Activated CD4-positive, alpha-beta T cell treated with anti-CD3 and anti-CD28 coated beads, Interleukin-2, amount 50 U/mL, for 48 hours (primary cell): ENCODE data around the gene DHCR7.

ENCODE experiments used
- DNase-seq, 2 experiments: peaks; one replicate each; pipeline ENCODE4 v3.0.0-alpha.2; 2020

The DHCR7 gene

DNA sequence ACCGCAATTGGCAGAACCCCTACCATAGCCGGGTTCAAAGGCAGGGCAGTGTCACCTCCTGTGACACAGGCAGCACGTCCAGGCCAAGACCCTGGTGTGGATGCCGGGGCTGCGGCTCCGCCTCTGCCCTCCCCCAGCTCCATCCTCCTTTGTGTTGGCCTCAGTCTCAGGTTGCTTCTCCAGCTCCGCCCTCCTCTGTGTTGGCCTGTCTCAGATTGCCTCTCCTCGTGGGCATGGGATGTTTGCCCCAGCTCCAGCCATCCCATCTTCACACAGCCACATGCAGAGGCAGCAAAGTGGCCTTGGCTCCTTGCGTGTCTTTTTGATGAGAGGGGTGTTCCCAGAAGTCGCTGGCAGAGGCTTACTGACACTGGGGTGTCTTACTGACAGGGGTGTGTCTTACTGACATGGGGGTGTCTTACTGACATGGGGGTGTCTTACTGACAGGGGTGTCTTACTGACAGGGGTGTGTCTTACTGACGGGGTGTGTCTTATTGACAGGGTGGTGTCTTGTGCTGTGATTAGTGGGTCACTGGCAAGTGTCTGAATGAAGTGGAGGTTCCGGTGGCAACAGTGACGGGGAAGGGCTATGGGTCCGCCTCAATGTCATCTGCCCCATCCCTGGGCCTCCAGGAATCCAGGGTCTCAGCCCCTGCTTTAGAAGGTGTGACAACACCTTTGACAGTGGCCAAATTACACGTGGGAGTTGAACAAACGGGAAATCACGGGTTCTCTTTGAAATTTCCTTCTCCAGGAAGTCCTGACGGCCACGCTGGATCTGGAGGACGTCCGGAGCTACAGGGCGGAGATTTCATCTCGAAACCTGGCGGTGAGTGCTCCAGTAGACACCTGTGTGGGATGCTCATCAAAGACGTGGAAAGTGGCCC lies 29.7 kb upstream of the DHCR7 start:
- DNase-seq: no peak

GRCh38 chr11:71476926-71477640 lies 28.9 kb upstream of the DHCR7 start:
- DNase-seq: no peak

DNA sequence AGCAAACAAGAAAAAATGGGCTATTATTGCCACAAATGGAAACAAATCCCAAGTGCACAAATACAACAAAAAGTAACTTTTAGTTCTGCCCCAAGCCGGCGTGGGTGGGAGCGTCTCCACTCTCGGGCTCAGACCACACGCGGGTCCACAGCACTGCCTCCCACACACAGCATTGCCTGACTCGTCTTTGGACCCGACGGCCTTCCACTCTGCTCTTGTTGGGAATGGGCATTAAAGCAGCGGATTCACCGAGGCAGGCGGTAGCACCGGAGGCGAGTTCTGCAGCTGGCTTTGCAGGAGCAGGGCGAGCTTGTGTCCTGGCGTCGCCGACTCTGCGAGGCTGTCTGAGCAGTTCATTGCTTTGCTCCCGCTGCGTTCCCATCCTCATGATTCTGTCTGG lies 27.8 kb upstream of the DHCR7 start:
- DNase-seq: no peak

DNA sequence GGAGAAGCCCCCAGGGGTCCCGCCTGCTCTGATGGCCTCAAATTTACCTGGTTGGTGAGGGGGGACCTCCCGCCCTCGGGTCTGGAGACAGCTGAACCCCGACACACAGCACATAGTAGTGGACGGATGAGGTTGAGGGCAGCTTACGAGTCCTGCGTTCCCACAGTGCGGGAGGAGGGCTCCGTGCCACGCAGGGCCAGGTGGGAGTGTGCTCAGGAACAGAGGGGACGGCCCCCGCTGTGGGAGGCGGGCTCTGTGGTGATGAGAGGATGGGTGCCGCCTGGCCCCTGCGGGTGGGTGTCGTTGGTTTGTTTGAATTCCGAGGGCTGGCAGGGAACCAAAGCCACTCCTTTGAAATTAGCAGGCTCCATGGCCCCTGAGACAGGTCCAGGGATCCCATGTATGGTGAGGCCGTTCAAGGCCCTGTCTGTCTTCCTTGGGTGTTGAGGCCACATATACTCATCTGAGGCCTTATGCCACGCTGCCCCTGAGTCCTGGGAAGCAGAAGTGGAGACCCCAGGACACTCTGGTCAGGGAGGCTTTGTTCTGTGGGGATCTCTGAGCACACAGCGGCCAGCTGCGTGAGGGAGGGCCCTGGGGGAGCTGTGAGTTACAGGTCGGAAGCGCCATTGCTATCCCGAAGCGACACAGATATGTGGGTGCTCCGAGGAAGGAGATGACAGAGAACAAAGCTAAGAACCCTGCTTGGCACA lies 26.7 kb upstream of the DHCR7 start:
- no peak for DNase-seq

DNA sequence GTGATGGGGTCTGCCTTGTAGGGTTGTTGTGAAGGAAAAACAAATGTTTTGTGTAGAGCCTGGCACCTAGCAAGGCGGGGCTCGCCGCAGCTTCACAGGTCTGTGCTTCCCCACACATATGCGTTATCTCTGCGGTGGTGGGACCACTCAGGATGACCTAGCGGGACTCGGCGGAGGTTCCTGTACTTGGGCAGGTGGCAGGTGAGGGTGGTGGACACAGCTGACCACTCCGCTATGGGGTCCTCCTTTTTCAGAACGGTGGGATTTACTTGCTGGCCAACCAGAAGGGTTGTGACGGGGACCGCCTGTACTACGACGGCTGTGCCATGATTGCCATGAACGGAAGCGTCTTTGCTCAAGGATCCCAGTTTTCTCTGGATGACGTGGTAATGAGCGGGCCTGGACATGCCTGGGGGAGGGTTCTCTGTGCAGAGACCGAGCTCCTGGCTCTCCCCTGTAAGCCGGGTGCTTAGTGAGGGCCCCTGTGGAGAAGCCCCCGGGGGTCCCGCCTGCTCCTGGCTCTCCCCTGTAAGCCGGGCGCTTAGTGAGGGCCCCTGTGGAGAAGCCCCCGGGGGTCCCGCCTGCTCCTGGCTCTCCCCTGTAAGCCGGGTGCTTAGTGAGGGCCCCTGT lies 26.1 kb upstream of the DHCR7 start:
- no peak for DNase-seq

DNA sequence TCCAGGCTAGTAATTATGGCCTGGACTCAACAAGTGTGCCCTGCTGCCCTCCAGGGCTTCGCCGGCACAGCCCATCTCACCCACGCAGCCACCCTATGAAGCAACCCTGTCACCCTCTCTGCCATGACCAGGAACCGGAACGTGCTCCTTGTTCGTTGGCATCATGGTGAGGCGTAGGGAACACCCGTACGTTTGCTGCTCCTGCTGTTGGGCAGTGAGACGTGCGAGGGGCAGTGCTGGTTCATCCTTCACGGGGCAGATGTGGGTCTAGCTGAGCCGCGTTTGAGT lies 25.5 kb upstream of the DHCR7 start:
- no peak for DNase-seq

DNA sequence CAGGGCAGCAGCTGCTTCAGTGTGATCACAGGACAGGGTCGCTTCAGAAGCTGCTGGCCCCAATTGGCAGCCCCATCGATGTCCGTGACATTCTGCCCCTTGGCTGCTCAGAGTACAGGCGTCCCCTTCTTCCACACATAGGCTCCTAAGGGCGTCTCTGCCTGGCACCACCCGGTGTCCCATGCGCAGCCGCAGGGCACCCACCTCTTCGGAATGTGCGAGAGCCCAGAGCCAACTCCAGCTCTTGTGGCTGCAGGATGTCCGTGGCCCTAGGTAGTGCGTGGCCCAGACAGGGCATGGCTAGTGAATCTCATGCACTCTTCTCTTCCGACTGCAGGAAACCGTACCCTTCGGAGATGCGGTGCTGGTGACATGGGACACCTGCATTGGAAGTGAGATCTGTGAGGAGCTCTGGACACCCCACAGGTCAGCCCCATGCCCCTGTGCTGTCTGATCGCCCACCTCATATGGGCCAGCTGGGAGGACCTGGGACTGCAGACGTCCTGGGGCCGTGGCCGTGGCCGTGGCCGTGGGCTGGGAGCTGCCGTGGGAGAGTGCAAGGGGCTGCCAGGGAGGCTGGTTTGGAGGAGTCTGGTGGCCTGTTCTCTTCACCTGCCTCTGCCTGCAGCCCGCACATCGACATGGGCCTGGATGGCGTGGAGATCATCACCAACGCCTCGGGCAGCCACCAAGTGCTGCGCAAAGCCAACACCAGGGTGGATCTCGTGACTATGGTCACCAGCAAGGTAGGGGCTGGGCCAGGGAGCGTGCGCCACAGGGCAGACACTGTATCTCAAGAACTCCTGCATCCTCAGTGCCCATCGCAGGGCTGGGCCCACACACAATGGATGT lies 25.0 kb upstream of the DHCR7 start:
- DNase-seq: no peak

DNA sequence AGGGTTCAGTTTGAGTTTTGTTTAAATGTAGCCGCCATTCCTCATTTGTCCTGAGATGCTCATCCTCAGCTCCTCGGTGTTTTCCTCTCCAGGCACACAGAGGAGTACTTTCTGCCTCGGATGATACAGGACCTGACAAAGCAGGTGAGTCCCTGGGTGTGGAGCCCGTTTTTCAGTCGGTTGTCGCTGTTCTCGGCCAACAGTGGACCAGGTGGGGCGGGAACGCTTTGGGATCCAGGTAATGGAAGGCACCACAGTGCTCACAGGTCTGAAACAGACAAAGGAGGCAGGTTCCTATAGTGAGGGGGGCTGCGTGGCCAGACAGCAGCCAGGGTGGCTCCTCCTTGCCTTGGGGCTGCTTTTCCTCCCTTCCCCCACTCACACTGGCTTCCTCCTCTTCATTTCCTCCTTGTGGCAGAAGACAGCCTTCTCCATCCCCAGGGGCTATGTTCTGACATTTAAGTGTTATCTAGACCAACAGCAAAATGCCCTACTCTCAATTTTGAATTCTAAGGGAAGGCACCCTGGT lies 24.2 kb upstream of the DHCR7 start:
- DNase-seq: no peak

DNA sequence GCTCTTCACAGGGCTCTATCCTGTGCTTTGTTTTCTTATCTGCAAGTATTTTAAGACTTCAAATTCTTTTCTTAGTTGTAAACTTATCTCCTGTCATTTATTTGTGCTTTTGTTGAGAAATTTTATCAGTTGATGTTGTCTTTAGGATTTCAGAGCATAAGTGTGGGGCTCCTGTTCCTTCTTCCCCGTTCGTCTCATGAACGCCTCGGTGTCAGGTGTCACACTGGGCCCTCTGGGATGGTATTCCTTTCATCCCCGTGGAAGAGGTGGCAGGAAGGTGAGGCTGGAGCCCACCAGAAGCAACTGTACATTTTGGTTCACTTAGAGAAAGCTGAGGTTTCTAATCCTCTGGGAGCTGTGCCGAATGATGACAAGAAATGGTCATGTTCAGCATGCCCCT lies 22.8 kb upstream of the DHCR7 start:
- no peak for DNase-seq

GRCh38 chr11:71467164-71467563 lies 19.0 kb upstream of the DHCR7 start:
- DNase-seq: no peak

DNA sequence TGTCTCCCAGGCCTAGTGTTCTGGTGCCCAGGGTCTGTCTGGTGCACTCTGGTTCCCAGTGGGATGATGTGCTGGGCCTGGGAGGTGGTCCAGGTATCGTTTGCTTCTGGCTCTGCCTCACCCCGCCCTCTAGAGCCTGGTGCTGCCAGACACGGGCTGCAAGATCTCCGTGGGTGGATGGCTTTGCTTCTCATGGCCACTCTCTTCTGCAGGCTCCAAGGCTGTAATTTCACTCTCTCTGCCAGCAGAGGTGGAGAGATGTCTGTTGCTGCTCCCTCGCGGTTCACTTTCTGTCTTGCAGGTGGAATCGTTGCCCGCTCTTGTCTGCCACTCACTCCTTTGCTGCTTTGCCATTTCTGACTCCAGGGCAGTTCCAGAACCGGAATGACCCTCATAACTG lies 18.2 kb upstream of the DHCR7 start:
- DNase-seq: no peak

- DNase-seq: no peak
Observed at GRCh38 chr11:71465054-71465453, 16.9 kb upstream of the DHCR7 start.

GRCh38 chr11:71463331-71464211 lies 15.4 kb upstream of the DHCR7 start:
- DNase-seq: no peak

GRCh38 chr11:71462726-71463125 lies 14.5 kb upstream of the DHCR7 start:
- no peak for DNase-seq

DNA sequence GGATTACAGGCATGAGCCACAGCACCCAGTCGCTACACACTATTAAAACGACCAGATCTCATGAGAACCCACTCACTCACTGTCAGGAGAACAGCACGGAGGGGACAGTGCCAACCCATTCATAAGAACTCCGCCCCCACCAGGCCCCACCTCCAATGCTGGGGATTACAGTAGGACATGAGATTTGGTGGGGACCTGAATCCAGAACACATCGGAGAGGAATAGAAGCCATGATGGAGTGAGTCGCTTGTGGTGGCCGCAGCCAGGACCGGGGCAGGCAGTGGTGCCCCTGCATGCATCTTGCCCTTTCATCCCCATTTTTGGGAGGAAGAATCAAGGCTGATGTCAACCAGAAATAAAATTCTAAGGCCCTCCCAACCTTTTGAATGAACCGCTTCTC lies 13.5 kb upstream of the DHCR7 start:
- DNase-seq: no peak

DNA sequence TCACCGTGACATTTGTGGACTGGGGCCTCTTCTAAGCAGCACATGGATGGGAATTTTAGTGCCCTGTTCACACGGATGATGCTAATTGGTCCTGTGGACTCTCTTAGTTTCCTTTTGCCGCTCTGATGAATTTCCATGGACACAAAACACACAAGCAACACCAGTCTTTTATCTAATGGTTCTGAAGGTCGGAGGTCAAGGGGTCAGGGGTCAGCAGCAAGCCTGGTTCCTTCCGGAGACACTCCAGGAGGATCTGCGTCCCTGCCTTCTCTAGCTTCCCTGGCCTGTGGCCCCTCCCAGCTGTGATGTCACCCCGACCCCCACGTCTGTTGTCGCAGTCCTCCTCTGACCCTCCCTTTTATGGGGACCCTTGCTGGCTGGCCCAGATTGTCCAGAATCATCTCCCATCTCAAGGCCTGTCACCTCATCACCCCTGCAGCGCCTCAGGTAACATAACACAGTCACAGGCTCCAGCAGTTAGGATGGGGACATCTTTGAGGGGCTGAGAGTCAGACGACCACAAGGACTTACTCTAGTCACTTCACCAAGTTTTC lies 11.7 kb upstream of the DHCR7 start:
- no peak for DNase-seq

GRCh38 chr11:71459076-71459766 lies 11.0 kb upstream of the DHCR7 start:
- no peak for DNase-seq

DNA sequence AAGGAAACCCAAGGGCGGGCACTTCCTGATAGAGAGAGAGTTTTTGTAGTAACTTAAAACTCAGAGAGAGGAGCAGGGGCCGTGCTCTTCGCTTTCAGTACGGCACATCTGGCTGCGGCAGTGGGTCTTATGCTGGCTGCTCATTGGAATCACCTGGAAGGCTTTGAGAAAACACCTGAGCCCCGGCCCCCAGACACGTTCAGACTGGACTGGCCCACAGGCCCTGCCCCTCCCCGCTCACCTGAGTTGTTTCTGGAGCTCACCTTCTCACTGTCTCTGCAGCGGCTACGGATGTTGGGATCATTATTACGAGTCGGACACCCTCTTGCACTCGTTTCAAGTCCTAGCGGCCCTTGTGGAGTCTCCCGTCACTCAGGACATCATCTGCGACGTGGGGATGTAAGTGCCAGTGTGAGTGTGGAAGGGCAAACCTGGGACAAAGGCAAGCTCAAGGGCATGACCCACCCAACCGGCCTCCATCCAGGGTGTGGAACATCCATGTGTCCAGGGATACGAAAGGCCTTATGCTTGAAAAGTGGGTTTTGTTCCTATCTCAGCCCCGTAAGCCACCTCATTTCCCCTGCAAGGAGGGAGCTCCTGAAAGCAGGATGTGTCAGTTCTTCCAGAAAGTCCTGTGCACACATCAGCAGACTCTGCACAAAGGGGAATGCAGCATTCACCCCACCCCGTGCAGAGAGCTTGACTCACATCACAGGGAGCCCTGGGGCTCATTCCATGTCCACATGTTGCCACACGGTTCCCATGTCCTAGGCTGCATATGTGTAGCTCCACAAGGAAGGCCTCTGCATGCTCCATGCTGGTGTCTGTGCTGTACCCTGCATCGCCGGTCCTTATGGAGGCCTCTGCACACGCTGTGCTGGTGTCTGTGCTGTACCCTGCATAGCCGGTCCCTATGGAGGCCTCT lies 10.2 kb upstream of the DHCR7 start:
- DNase-seq: no peak

DNA sequence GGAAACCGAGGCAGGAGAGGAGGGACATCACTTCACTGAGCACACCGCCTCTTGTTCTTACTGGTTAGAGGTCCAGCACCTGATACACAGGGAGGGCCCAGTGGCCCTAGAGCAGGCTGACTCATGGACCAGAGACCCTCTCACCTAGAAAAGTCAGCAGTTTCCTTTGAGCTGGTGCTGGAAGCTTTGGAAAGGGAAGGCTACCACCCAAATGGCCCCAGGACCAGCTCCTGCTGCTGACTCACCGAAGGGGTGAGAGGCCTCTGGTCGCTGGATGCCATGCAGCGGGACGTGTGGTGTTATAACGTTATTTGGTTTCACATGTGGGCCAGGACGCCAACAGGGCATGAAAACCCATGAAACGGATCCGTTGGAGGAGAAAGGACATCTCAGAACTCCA lies 8.6 kb upstream of the DHCR7 start:
- no peak for DNase-seq
